GM18499 (cell line): Measurements from ENCODE around the gene CA6.
"Not testable (repeated sequence)": the region's sequence is repeated elsewhere in the genome, so short reads cannot be mapped to it uniquely, and the experiment has no call there.

ENCODE experiments used
- ATAC-seq: cut with Tn5 transposase; IDR thresholded peaks from one replicate; pipeline ENCODE4 v1.9.1; 2021; ENCODE audit warnings: moderate number of reproducible peaks; ENCODE audit not compliant: insufficient read depth, unreplicated experiment

CA6 gene

DNA sequence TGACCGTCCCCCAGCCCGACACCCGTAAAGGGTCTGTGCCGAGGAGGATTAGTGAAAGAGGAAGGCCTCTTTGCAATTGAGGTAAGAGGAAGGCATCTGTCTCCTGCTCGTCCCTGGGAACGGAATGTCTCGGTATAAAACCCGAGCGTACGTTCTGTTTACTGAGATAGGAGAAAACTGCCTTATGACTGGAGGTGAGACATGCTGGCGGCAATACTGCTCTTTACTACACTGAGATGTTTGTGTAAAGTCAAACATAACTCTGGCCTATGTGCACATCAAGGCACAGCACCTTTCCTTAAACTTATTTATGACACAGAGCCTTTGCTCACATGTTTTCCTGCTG is 56.5 kb downstream of the CA6 start:
- not testable (repeated sequence) for ATAC-seq

DNA sequence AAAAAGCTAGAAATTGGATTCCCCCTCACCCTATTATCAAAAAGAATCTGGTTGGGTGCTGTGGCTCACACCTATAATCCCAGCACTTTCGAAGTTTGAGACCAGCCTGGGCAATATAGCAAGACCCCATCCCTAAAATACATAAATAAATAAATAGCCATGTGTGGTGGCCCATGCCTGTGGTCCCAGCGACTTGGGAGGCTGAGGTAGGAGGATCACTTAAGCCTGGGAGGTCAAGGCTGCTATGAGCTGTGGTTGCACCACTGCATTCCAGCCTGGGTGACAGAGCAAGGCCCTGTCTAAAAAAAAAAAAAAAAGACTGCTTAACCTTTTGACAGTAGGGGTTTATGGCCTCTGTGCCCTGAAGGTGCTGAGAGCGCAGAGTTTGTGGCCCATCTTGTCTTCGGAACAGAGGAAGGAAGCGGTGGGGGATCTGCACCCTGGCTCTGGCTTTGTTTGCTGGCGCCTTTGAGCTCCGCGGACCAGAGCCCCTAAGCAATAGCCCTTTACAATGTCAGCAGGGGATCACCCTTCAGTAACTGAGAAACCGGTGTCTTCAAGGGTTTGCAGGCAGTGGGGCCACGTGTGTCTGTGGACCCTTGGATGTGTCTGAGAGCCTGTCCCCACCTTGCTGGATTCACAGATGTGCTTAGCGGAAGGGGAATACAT is 58.5 kb downstream of the CA6 start:
- ATAC-seq: no peak

GRCh38 chr1:9004700-9005394 is 59.2 kb downstream of the CA6 start:
- ATAC-seq: no peak

DNA sequence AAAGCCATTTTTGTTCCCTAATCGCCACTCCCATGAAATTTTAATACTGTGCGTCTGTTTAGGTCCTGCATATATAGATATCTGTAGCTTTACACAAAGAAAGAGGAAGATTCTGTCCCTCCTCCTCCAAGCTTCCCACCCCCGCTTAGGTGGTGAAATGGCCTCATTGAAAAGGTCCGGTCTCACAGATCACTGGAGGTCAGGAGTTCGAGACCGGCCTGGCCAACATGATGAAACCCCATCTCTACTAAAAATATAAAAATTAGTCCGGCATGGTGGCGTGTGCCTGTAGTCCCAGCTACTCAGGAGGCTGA is 59.7 kb downstream of the CA6 start:
- ATAC-seq: no peak

DNA sequence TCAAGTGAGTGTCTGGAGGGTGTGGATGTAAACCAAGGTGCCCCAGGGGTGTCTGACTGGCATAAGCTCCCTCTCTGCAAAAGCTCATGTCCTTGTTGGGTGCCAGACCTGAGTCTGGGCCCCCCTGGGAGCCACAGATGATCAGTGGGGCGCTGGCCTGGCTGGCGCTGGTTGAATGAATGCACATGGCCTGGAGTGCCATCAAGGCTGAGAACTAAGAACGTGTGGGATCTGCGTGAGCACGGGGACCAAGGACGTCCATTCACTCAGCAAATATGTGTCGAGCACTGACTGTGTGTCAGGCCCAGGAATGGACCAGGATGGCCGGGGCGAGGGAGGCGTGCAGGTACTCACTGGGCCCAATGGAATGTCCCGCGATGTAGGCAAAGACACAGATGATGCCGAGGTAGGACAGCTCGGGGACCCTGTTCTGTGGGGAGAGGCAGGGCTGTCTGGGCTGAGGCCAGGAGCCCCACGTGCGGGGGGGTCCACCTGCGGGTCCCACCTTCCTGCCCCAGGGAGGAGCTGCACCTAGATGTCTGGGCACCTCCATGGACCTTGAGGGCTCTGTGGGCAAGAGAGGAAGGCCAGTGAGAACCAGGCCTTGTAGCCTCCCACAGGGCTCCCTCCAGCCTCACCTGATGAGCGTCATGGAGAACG is 61.4 kb downstream of the CA6 start:
- no peak for ATAC-seq

DNA sequence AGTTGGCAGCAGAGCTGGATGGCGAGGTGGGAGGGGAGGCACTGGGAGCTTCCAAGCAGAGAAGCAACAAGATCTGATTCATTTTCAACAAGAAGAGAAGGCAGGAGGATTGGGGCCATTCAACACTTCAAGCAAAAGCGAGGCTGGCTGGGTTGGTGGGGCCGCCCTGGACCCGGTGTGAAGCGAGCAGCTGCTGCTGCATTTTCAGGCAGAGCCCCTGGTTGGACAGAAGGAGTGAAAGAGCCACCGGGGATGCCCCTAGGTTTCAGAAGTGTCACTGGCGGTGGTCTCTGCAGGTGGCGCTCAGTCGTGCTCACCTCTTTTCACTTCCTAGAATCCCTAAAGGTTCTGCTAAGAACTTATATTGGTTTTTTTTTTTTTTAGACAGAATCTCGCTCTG is 62.6 kb downstream of the CA6 start:
- ATAC-seq: no peak

- ATAC-seq: no peak
Measured at GRCh38 chr1:9009438-9010370, 64.0 kb downstream of the CA6 start.

DNA sequence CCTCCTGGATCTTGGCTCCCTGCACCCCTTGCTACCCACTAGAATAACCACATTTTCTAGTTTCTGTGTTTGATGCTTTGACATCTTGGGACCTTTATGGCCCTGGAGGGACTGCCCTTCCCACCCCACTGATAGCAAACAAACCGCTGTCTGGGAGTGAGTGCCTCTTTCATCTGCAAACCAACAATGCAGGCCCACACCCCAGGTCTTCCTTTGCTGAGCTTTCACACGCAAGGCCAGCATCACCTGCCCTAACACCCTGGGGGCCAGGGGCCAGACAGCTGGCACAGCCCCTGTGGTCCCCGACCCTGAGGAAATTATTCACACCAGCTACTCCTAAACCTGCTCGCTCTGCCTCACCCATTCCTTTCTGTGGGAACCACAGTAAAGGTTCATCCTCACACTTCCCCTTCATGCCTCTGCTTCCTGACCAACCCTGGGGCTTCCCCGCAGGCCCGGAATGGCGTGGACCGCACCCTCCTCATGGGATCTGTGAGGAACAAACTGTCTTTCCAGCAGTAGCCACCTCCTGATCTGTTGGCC is 65.2 kb downstream of the CA6 start:
- ATAC-seq: no peak

DNA sequence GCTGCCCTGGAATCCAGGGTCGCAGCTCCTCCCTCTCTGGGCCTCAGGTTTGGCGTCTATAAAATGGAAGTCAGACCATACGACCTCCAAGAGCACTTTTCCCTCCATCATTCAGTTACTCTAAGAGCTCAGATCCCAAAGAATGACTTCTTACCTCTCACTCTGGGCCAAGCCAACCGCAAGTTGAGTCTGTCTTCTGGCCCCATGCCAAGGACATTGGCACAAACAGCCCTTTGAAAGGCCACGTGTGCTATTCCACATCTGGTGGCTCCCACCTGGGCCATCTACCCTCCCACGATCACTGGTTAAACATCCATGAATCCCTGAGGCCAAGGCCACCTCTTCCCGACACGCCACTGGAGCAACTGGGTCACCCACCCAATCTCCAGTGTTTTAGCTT is 68.2 kb downstream of the CA6 start:
- no peak for ATAC-seq

- ATAC-seq: no peak
Measured at GRCh38 chr1:9014475-9015375, 69.1 kb downstream of the CA6 start.

GRCh38 chr1:9016455-9016854 is 70.8 kb downstream of the CA6 start:
- no peak for ATAC-seq

DNA sequence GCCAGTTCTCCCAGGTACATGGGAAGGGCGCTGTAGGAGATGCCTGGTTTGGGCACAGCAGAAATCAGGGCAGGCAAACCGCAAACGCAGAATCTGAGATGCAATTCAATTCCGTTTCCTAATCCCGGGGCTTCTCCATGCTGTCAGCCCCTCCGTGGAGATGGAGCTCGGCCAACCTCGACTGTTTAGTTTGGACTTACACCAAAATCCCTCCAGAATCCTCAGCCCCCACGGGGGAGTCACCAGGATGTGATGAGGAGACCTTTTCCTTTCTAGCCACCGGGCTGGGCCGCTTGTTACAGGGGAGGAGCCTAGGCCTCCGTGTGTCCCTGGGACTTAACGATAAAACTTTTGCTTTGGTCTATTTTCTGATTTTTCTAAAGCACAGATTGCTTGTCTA is 72.7 kb downstream of the CA6 start:
- no peak for ATAC-seq

DNA sequence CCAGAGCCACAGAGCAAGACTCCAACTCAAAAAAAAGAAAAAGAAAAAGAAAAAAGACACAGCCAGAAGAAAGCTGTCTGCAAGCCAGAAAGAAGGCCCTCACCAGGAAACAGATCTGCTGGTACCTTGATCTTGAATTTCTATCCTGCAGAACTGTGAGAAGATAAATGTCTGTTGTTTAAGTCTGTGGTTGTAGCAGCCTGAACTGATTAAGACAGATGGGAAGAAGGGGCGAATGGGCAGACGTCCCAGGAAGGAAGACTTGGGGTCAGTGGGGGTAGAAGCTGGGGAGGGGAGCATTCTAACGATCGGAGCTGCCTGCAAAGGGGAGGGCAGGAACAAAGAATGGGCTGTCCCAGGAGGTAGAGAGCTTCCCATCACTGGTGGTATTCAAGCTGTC is 74.2 kb downstream of the CA6 start:
- no peak for ATAC-seq

GRCh38 chr1:9020305-9020704 is 74.6 kb downstream of the CA6 start:
- ATAC-seq: no peak

DNA sequence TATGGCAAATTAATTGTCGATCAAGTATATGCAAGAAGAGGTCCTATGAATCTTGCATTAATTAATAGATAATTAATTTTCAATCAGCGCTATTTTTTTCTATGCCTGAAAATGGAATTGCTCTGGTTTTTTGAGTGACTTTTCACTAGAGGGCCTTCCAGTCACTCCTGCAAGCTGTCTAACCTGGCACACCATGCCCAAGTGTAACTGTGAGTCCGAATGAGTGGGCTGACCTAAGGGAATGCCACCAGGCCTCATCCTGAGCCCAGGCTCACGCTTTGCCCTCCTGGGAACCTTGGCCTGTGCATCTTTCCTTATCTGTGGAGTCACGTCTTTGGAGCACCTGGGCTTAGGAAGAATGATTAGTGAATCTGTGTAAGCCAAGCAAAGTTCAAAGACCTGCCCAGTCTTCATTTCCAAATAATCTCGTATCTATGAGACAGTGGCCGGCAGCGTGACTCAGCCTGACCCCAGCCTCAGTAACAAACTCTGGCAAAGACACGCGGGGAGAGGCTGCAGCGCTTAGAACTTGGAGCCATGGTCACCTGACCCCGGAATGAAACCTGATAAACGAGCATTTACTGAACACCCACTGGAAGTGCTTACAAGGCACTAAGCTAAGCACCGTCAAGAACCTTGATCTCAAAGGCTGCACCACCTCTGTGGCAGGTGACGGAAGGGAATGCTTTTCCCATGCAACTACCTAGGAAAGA is 76.5 kb downstream of the CA6 start:
- ATAC-seq: not testable (repeated sequence)

GRCh38 chr1:9022773-9023172 is 77.1 kb downstream of the CA6 start:
- no peak for ATAC-seq
